Vagina (tissue), 2 donors: ENCODE data around the gene WFDC10B. TPM values are rescaled to one million over a fixed set of nuclear protein-coding genes. Genes with fewer than 3 reads are reported as not detected.
"Not testable (repeated sequence)": the region's sequence is repeated elsewhere in the genome, so short reads cannot be mapped to it uniquely, and the experiment has no call there.

Source experiments
- DNase-seq, 2 donors: peaks; one replicate each; pipeline ENCODE4 v3.0.0-alpha.2; 2017; ENCODE audit errors: extremely low spot score in 2 of 2
- H3K27ac ChIP-seq: fragments of 200-600 bp; sonication (generic); one replicate; pipeline ENCODE4 v1.5.1; 2019
- H3K27me3 ChIP-seq: fragments of 200-600 bp; sonication (generic); one replicate; pipeline ENCODE4 v1.5.1; 2019
- H3K36me3 ChIP-seq, 2 donors: fragments of 200-600 bp; sonication (generic); one replicate each; pipeline ENCODE4 v1.5.1; 2017 to 2019
- H3K4me1 ChIP-seq: fragments of 200-600 bp; sonication (generic); one replicate; pipeline ENCODE4 v1.5.1; 2019
- H3K4me3 ChIP-seq, 2 donors: fragments of 200-600 bp; sonication (generic); 1 replicate in 1 of 2; 2 replicates in 1 of 2; pipeline ENCODE4 v1.5.1; 2016 to 2019
- H3K9me3 ChIP-seq: fragments of 200-600 bp; sonication (generic); one replicate; pipeline ENCODE4 v1.5.1; 2019
- CTCF ChIP-seq, 3 experiments: fragments of 450-650 bp in 2 of 3; fragments of 200-600 bp in 1 of 3; sonication (generic) in 1 of 3; IDR thresholded peaks; one replicate each; pipeline ENCODE4 v1.5.1; 2017 to 2019; ENCODE audit warnings: antibody characterized with exemption in 3 of 3, mild to moderate bottlenecking in 2 of 3, moderate library complexity in 2 of 3
- POLR2A ChIP-seq, 2 donors: fragments of 450-650 bp; IDR thresholded peaks; one replicate each; pipeline ENCODE4 v1.6.1; 2017; ENCODE audit warnings: antibody characterized with exemption in 2 of 2, mild to moderate bottlenecking in 2 of 2, moderate library complexity in 2 of 2
- POLR2AphosphoS5 ChIP-seq, 2 donors: sonication (generic); formaldehyde crosslinking; IDR thresholded peaks; one replicate each; pipeline ENCODE4 v1.9.0; 2017; ENCODE audit warnings: antibody characterized with exemption in 2 of 2, mild to moderate bottlenecking in 2 of 2, low read depth in 1 of 2; ENCODE audit not compliant: insufficient read depth in 1 of 2
- intact Hi-C: fragments of 100-400 bp; cut with DNase I; formaldehyde crosslinking; loops from one replicate; pipeline ENCODE4 v1.15.1; 2023
- total RNA-seq: library from RNA; depleted of rRNA; stranded (reverse); fragments of >200 nt; gene quantifications from one replicate; pipeline ENCODE4 v1.2.3, GENCODE V29; 2016

Gene WFDC10B
- total RNA-seq, 1 donor from 2014 or later, result not detected

- Histone ChIP-seq H3K4me1 (no peaks in the 10 kb centered on the region), H3K27ac (no peak overlapping the region), H3K9me3 (no peaks in the 10 kb centered on the region), H3K4me3 (no peak overlapping the region), H3K36me3 (no peaks in the 10 kb centered on the region), H3K27me3 (no peaks in the 10 kb centered on the region)
- intact Hi-C loops, result no loop called here
- TF ChIP-seq CTCF (IDR thresholded peaks at IDR 0.05), result no peak
- TF ChIP-seq POLR2AphosphoS5 (IDR thresholded peaks at IDR 0.05; ENCODE audit: insufficient read depth in 1 of 2, low read depth in 1 of 2), result no peak
- no peak for TF ChIP-seq POLR2A (IDR thresholded peaks at IDR 0.05)
- no peak for DNase-seq
Measured at GRCh38 chr20:45649312-45649863, 55.4 kb downstream of the WFDC10B start.

DNA sequence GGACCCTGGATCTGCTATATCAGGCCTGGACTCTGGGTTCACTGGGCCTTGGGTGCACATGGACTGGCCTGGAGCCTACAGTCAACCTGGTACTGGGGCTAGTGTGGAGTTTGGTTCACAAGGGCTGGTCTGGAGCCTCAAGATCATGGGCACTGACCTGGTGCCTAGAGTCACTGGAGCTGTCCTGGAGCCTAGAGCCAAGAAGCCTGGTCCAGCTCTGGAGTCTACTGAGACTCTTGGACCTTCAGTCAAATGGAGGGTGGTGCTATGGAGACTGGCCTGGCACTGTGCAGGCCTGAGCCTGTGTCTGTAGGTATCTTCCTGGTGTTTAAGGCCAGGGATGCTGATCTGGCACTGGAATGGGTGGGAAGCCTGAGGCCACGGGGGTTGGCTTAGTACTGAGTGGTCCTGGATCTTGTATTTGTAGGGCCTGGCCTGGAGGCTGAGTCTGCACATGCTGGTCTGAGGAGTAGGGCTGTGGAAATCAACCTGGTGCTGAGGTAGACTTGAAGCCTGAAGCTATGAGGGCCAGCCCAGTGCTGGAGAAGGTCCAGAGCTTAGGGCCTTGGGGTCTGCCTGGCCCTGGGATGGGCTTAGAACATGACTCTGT lies 57.3 kb downstream of the WFDC10B start:
- Histone ChIP-seq H3K36me3 (no peaks in the 10 kb centered on the region), H3K4me1 (no peaks in the 10 kb centered on the region), H3K9me3 (no peaks in the 10 kb centered on the region), H3K27me3 (no peaks in the 10 kb centered on the region), H3K27ac (no peak overlapping the region), H3K4me3 (no peak overlapping the region)
- intact Hi-C loops, result no loop called here
- no peak for DNase-seq
- no peak for TF ChIP-seq POLR2AphosphoS5 (IDR thresholded peaks at IDR 0.05; ENCODE audit: insufficient read depth in 1 of 2, low read depth in 1 of 2)
- no peak for TF ChIP-seq POLR2A (IDR thresholded peaks at IDR 0.05)

DNA sequence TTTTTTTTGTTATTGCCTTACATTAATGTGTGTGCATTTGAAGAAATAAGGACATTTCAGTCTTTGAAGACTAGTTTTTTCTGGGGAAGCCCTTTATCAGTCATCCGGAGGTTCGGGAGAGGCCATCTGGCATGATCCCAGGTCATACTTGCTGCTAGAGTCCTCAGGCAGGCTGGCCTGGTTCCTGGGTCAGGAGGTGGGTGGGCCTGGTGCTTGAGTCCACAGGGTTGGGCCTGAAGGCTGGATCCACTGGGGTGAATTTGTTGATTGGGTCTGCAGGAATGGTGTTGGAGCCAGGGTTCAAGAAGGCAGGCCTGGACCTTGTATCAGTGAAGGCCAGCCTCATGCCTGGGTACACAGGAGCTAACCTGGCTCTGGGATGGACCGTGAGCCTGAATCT lies 57.9 kb downstream of the WFDC10B start:
- H3K9me3 ChIP-seq, result no peaks in the 10 kb centered on the region
- H3K36me3 ChIP-seq, result no peaks in the 10 kb centered on the region
- H3K27me3 ChIP-seq, result no peaks in the 10 kb centered on the region
- no peak for DNase-seq
- H3K4me1 ChIP-seq, result no peaks in the 10 kb centered on the region
- no peak overlapping the region for H3K4me3 ChIP-seq
- TF ChIP-seq POLR2A (IDR thresholded peaks at IDR 0.05) (no peak), CTCF (IDR thresholded peaks at IDR 0.05) (no peak), POLR2AphosphoS5 (IDR thresholded peaks at IDR 0.05; ENCODE audit: insufficient read depth in 1 of 2, low read depth in 1 of 2) (no peak)
- intact Hi-C loops, result no loop called here
- no peak overlapping the region for H3K27ac ChIP-seq

- H3K27ac ChIP-seq, H3K4me1 ChIP-seq, H3K4me3 ChIP-seq, H3K36me3 ChIP-seq, intact Hi-C loops, H3K27me3 ChIP-seq, H3K9me3 ChIP-seq, DNase-seq: not testable (repeated sequence)
Measured at GRCh38 chr20:45645869-45646268, 59.0 kb downstream of the WFDC10B start.

DNA sequence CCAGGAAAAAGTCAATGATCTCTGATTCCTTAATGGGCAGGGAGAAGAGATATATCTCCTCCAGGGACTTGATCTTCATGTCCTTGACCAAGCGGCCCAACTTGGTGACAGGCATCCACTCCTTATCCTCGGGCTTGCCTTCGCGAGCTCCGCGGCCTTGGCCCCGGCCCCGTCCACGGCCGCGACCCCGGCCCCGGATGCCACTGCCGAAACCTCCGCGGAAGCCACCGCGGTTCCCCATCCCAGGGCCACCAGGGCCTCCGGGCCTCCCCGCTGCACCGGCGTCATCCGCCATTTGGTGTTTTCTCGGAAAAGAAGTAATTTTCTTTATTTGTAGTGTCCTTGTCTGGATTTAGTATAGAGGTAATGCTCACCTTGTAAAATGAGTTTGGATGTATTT lies 63.7 kb downstream of the WFDC10B start:
- intact Hi-C loops, result not testable (repeated sequence)

GRCh38 chr20:45639687-45640086 lies 65.1 kb downstream of the WFDC10B start:
- no peak for DNase-seq
- Histone ChIP-seq H3K36me3 (no peaks in the 10 kb centered on the region), H3K4me1 (no peaks in the 10 kb centered on the region), H3K27me3 (no peaks in the 10 kb centered on the region), H3K9me3 (no peaks in the 10 kb centered on the region), H3K4me3 (no peak overlapping the region), H3K27ac (no peak overlapping the region)
- TF ChIP-seq CTCF (IDR thresholded peaks at IDR 0.05) (no peak), POLR2AphosphoS5 (IDR thresholded peaks at IDR 0.05; ENCODE audit: insufficient read depth in 1 of 2, low read depth in 1 of 2) (no peak), POLR2A (IDR thresholded peaks at IDR 0.05) (no peak)
- intact Hi-C loops, result no loop called here

More for the DNA sequence above, 63.7 kb downstream of the WFDC10B start:
- not testable (repeated sequence) for H3K4me1 ChIP-seq, H3K27me3 ChIP-seq, H3K4me3 ChIP-seq, H3K27ac ChIP-seq, H3K9me3 ChIP-seq, H3K36me3 ChIP-seq, DNase-seq
